ENCODE data around the gene MBLAC1. TPM values are rescaled to one million over a fixed set of nuclear protein-coding genes. Genes with fewer than 3 reads are reported as not detected.

Gene MBLAC1
- total RNA-seq, 1 donor = 2.2 TPM

DNA sequence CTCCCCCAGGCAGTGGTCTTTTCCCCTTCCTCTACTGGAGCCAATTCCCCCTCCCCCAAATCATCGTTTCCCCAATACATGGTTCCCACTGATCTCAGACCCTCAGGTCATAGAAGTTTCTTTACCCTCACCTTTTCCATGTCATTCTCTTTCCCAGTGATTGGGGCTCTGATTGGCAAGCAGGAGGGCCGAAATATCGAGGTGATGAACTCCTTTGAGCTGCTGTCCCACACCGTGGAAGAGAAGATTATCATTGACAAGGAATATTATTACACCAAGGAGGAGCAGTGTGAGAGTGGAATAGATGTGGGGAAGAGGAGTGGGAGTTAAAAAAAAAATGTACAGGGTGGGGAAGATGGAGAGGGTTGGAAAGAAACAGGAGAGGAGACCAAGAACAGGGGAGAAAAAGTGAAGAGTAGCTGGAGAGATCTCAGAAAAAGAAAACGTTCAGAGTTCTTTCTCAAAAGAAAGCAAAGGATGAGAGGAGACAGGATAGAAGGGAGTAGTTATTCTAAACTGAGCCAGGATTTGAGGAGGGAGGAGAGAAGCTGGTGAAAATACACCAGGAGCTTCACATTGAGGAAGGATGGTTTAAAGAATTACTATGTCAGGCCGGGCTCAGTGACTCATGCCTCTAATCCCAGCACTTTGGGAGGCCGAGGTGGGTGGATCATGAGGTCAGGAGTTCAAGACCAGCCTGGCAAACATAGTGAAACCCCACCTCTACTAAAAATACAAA lies 37.1 kb upstream of the MBLAC1 start:
- no peaks in the 10 kb centered on the region for H3K27me3 ChIP-seq (ENCODE audit: insufficient read depth, low read length)
- peaks cover 45% of the 10 kb centered on the region for H3K36me3 ChIP-seq (ENCODE audit: insufficient read depth, low read length)
- DNase-seq (ENCODE audit: insufficient read length, low spot score, missing footprints) = no peak
- H3K4me1 ChIP-seq (ENCODE audit: insufficient read depth, low read length) = peaks cover 31% of the 10 kb centered on the region
- peak overlapping the region; percentile 92 for H3K4me3 ChIP-seq (ENCODE audit: insufficient read depth, low read length)
- peak overlapping the region; percentile 84 for H3K27ac ChIP-seq (ENCODE audit: low read depth, low read length)
- H3K9me3 ChIP-seq (ENCODE audit: low read depth, low read length) = no peaks in the 10 kb centered on the region
- peaks cover 37% of the 10 kb centered on the region for H3K79me2 ChIP-seq (ENCODE audit: insufficient read depth, low read length)
- TF ChIP-seq, protein P1, sequence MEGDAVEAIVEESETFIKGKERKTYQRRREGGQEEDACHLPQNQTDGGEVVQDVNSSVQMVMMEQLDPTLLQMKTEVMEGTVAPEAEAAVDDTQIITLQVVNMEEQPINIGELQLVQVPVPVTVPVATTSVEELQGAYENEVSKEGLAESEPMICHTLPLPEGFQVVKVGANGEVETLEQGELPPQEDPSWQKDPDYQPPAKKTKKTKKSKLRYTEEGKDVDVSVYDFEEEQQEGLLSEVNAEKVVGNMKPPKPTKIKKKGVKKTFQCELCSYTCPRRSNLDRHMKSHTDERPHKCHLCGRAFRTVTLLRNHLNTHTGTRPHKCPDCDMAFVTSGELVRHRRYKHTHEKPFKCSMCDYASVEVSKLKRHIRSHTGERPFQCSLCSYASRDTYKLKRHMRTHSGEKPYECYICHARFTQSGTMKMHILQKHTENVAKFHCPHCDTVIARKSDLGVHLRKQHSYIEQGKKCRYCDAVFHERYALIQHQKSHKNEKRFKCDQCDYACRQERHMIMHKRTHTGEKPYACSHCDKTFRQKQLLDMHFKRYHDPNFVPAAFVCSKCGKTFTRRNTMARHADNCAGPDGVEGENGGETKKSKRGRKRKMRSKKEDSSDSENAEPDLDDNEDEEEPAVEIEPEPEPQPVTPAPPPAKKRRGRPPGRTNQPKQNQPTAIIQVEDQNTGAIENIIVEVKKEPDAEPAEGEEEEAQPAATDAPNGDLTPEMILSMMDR (IDR thresholded peaks at IDR 0.05; ENCODE audit: extremely low read depth, low read depth, low read length) = no peak
- H4K20me1 ChIP-seq (ENCODE audit: insufficient read depth, low read length) = peaks cover 7% of the 10 kb centered on the region
- peak overlapping the region; percentile 93 for H2AFZ ChIP-seq (ENCODE audit: low read length)
- H3K4me2 ChIP-seq (ENCODE audit: insufficient read depth, low read length) = peak overlapping the region; percentile 86

DNA sequence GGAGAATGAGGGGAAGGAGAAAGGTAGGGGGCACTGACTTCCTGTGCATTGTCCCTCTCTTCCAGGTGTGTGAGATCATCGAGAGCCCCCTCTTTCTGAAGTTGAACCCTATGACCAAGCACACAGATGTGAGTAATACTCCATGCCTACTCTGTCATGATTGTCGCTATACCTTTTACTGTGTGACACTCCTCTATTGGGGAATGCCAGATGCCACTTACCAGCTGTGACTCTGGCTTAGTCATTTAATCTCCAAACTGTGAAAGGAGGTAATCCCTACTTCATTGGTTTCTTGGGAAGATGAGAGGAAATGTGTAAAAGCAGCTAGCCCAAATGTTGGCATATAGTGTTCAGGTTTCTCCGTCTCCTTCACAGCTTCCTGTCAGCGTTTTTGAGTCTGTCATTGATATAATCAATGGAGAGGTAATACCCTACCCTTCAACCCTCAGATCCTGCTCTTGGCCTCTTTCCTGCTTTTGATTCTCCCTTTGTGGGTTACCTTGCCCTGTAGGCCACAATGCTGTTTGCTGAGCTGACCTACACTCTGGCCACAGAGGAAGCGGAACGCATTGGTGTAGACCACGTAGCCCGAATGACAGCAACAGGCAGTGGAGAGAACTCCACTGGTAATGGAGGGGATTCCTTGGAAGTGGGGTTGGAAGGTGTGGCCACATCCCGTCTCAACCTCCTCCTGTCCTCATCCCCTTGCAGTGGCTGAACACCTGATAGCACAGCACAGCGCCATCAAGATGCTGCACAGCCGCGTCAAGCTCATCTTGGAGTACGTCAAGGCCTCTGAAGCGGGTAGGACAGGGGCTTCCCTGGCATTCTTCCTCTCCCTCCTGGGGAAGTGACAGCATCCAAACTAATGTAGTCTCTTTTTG lies 36.0 kb upstream of the MBLAC1 start:
- Histone ChIP-seq H3K4me1 (ENCODE audit: insufficient read depth, low read length) (peaks cover 31% of the 10 kb centered on the region), H4K20me1 (ENCODE audit: insufficient read depth, low read length) (peaks cover 7% of the 10 kb centered on the region), H3K9me3 (ENCODE audit: low read depth, low read length) (no peaks in the 10 kb centered on the region), H3K4me3 (ENCODE audit: insufficient read depth, low read length) (no peak overlapping the region), H3K27me3 (ENCODE audit: insufficient read depth, low read length) (no peaks in the 10 kb centered on the region), H3K79me2 (ENCODE audit: insufficient read depth, low read length) (peaks cover 41% of the 10 kb centered on the region), H3K36me3 (ENCODE audit: insufficient read depth, low read length) (peaks cover 56% of the 10 kb centered on the region), H3K27ac (ENCODE audit: low read depth, low read length) (peak overlapping the region; percentile 84), H3K4me2 (ENCODE audit: insufficient read depth, low read length) (peak overlapping the region; percentile 1), H2AFZ (ENCODE audit: low read length) (no peak overlapping the region)
- no peak for DNase-seq (ENCODE audit: insufficient read length, low spot score, missing footprints)
- TF ChIP-seq, protein P1 (IDR thresholded peaks at IDR 0.05; ENCODE audit: extremely low read depth, low read depth, low read length) = no peak

- Histone ChIP-seq H3K4me1 (ENCODE audit: insufficient read depth, low read length) (peaks cover 30% of the 10 kb centered on the region), H3K79me2 (ENCODE audit: insufficient read depth, low read length) (peaks cover 41% of the 10 kb centered on the region)
- no peak for DNase-seq (ENCODE audit: insufficient read length, low spot score, missing footprints)
Measured at GRCh38 chr7:100091411-100092181, 35.2 kb upstream of the MBLAC1 start.

More at GRCh38 chr7:100091411-100092181, 35.2 kb upstream of the MBLAC1 start:
- no peak overlapping the region for H3K4me3 ChIP-seq (ENCODE audit: insufficient read depth, low read length)
- peaks cover 64% of the 10 kb centered on the region for H3K36me3 ChIP-seq (ENCODE audit: insufficient read depth, low read length)
- H3K27me3 ChIP-seq (ENCODE audit: insufficient read depth, low read length) = no peaks in the 10 kb centered on the region
- H3K27ac ChIP-seq (ENCODE audit: low read depth, low read length) = peak overlapping the region; percentile 84
- no peak overlapping the region for H3K4me2 ChIP-seq (ENCODE audit: insufficient read depth, low read length)
- TF ChIP-seq, protein P1 (IDR thresholded peaks at IDR 0.05; ENCODE audit: extremely low read depth, low read depth, low read length) = peak; percentile 9
- no peak overlapping the region for H2AFZ ChIP-seq (ENCODE audit: low read length)
- peaks cover 7% of the 10 kb centered on the region for H4K20me1 ChIP-seq (ENCODE audit: insufficient read depth, low read length)
- H3K9me3 ChIP-seq (ENCODE audit: low read depth, low read length) = no peaks in the 10 kb centered on the region

Measured in osteoblast (primary cell).